Astrocyte (in vitro differentiated cells and primary cell): ENCODE measurements around the gene LMNTD2. TPM values are rescaled to one million over a fixed set of nuclear protein-coding genes. Genes with fewer than 3 reads are reported as not detected.
A peak's percentile ranks its signal among the peaks of the same experiment; 100 is the strongest.
"Not testable (repeated sequence)": the region's sequence is repeated elsewhere in the genome, so short reads cannot be mapped to it uniquely, and the experiment has no call there.

Source experiments
- DNase-seq: peaks from one replicate; pipeline ENCODE4 v3.0.0-alpha.2; 2010; ENCODE audit warnings: low read depth
- FAIRE-seq: peaks from 2 replicates; lab custom pipeline; 2011; peaks lifted over from hg19 to GRCh38; lab: Jason Lieb, UNC
- H2AFZ ChIP-seq: 2 replicates; pipeline ENCODE4 v1.6.0; 2012; ENCODE audit warnings: low read depth, low read length, inconsistent platforms
- H3K27ac ChIP-seq: 2 replicates; pipeline ENCODE4 v1.5.1; 2011; ENCODE audit warnings: low read depth, low read length, inconsistent platforms
- H3K27me3 ChIP-seq: 2 replicates; pipeline ENCODE4 v1.6.0; 2011; ENCODE audit warnings: low read length, inconsistent platforms; ENCODE audit not compliant: insufficient read depth
- H3K36me3 ChIP-seq: 2 replicates; pipeline ENCODE4 v1.5.1; 2011; ENCODE audit warnings: low read length, inconsistent platforms; ENCODE audit not compliant: insufficient read depth
- H3K4me1 ChIP-seq: 2 replicates; pipeline ENCODE4 v1.5.1; 2011; ENCODE audit warnings: low read length, inconsistent platforms; ENCODE audit not compliant: insufficient read depth
- H3K4me2 ChIP-seq: 2 replicates; pipeline ENCODE4 v1.6.0; 2012; ENCODE audit warnings: low read length, inconsistent platforms
- H3K4me3 ChIP-seq: 2 replicates; pipeline ENCODE4 v1.5.1; 2011; ENCODE audit warnings: low read depth, mild to moderate bottlenecking, low read length, inconsistent platforms; ENCODE audit not compliant: insufficient read depth
- H3K79me2 ChIP-seq: 2 replicates; pipeline ENCODE4 v1.6.0; 2012; ENCODE audit warnings: mild to moderate bottlenecking, low read length, inconsistent platforms; ENCODE audit not compliant: insufficient read depth
- H3K9ac ChIP-seq: 2 replicates; pipeline ENCODE4 v1.6.0; 2012; ENCODE audit warnings: mild to moderate bottlenecking, low read length, inconsistent platforms
- H3K9me3 ChIP-seq: 2 replicates; pipeline ENCODE4 v1.5.1; 2012; ENCODE audit warnings: low read depth, mild to moderate bottlenecking, low read length, inconsistent platforms; ENCODE audit not compliant: insufficient read depth
- H4K20me1 ChIP-seq: 2 replicates; pipeline ENCODE4 v1.6.0; 2012; ENCODE audit warnings: low read length, inconsistent platforms; ENCODE audit not compliant: insufficient read depth
- H3K27ac Mint-ChIP-seq: one replicate; pipeline ENCODE4 v1.8.0; 2021; ENCODE audit warnings: mild to moderate bottlenecking, mixed read lengths; ENCODE audit not compliant: unreplicated experiment
- H3K27me3 Mint-ChIP-seq: one replicate; pipeline ENCODE4 v1.8.0; 2021; ENCODE audit warnings: low read depth, mixed read lengths; ENCODE audit not compliant: unreplicated experiment
- H3K36me3 Mint-ChIP-seq: one replicate; pipeline ENCODE4 v1.8.0; 2021; ENCODE audit warnings: low read depth, mixed read lengths; ENCODE audit not compliant: unreplicated experiment
- H3K4me1 Mint-ChIP-seq: one replicate; pipeline ENCODE4 v1.8.0; 2021; ENCODE audit warnings: low read depth, mixed read lengths; ENCODE audit not compliant: unreplicated experiment
- H3K4me3 Mint-ChIP-seq: one replicate; pipeline ENCODE4 v1.8.0; 2021; ENCODE audit warnings: mild to moderate bottlenecking, moderate library complexity, mixed read lengths; ENCODE audit not compliant: unreplicated experiment
- H3K9me3 Mint-ChIP-seq: one replicate; pipeline ENCODE4 v1.8.0; 2021; ENCODE audit warnings: mild to moderate bottlenecking, mixed read lengths; ENCODE audit not compliant: unreplicated experiment
- CTCF ChIP-seq: IDR thresholded peaks from 2 replicates; pipeline ENCODE4 v1.5.1; 2011; ENCODE audit warnings: low read depth, mild to moderate bottlenecking, inconsistent platforms, low read length, moderate library complexity; ENCODE audit not compliant: insufficient read depth
- EZH2 ChIP-seq: IDR thresholded peaks from 2 replicates; pipeline ENCODE4 v1.6.1; 2012; ENCODE audit warnings: mild to moderate bottlenecking, low read length, inconsistent platforms; ENCODE audit not compliant: insufficient read depth
- total RNA-seq: library from RNA; stranded (reverse); gene quantifications from 2 replicates; pipeline ENCODE4 v1.2.1, GENCODE V29; 2021

The LMNTD2 gene
- total RNA-seq, 1 donor from 2014 or later: 2.8 TPM

GRCh38 chr11:575313-575995, 14.9 kb upstream of the LMNTD2 start:
- Histone ChIP-seq H3K4me2 (peak overlapping the region; percentile 98), H3K79me2 (peaks cover 38% of the 10 kb centered on the region), H3K9ac (peak overlapping the region; percentile 62), H3K27me3 (peaks cover 6% of the 10 kb centered on the region), H2AFZ (peak overlapping the region; percentile 98), H4K20me1 (peaks cover 37% of the 10 kb centered on the region), H3K9me3 (no peaks in the 10 kb centered on the region), H3K4me1 (peaks cover 19% of the 10 kb centered on the region), H3K27ac (no peak overlapping the region), H3K36me3 (no peaks in the 10 kb centered on the region), H3K4me3 (peak overlapping the region; percentile 68)
- Mint-ChIP-seq H3K27me3 (peaks cover 17% of the 10 kb centered on the region), H3K9me3 (no peaks in the 10 kb centered on the region), H3K36me3 (peaks cover 9% of the 10 kb centered on the region), H3K4me1 (peaks cover 33% of the 10 kb centered on the region), H3K4me3 (peak overlapping the region; percentile 89), H3K27ac (peak overlapping the region; percentile 47)
- DNase-seq: no peak
- TF ChIP-seq EZH2: no peak
- FAIRE-seq: no peak

GRCh38 chr11:574632-575312, 14.2 kb upstream of the LMNTD2 start:
- H3K27me3 ChIP-seq: peaks cover 6% of the 10 kb centered on the region
- H3K4me3 ChIP-seq: peak overlapping the region; percentile 68
- H4K20me1 ChIP-seq: peaks cover 30% of the 10 kb centered on the region
- Mint-ChIP-seq H3K4me1 (peaks cover 29% of the 10 kb centered on the region), H3K27ac (peak overlapping the region; percentile 47), H3K27me3 (peaks cover 17% of the 10 kb centered on the region), H3K4me3 (peak overlapping the region; percentile 89), H3K9me3 (no peaks in the 10 kb centered on the region), H3K36me3 (peaks cover 9% of the 10 kb centered on the region)
- no peaks in the 10 kb centered on the region for H3K9me3 ChIP-seq
- peak overlapping the region; percentile 62 for H3K9ac ChIP-seq
- H3K27ac ChIP-seq: no peak overlapping the region
- no peak for DNase-seq
- peak overlapping the region; percentile 98 for H2AFZ ChIP-seq
- TF ChIP-seq CTCF: no peak
- TF ChIP-seq EZH2: peak; percentile 55
- FAIRE-seq: no peak
- H3K79me2 ChIP-seq: peaks cover 31% of the 10 kb centered on the region
- peaks cover 19% of the 10 kb centered on the region for H3K4me1 ChIP-seq
- H3K36me3 ChIP-seq: no peaks in the 10 kb centered on the region
- peak overlapping the region; percentile 98 for H3K4me2 ChIP-seq

GRCh38 chr11:574031-574570, 13.6 kb upstream of the LMNTD2 start:
- not testable (repeated sequence) for H3K36me3 ChIP-seq, H3K4me2 ChIP-seq, FAIRE-seq, H3K9me3 Mint-ChIP-seq, H3K36me3 Mint-ChIP-seq, H3K9me3 ChIP-seq, H3K27me3 ChIP-seq, H3K27ac ChIP-seq, H3K9ac ChIP-seq, H3K27ac Mint-ChIP-seq, H2AFZ ChIP-seq, DNase-seq, H3K4me3 ChIP-seq
- Histone ChIP-seq H3K79me2 (peaks cover 24% of the 10 kb centered on the region), H4K20me1 (peaks cover 23% of the 10 kb centered on the region), H3K4me1 (peaks cover 20% of the 10 kb centered on the region)
- peaks cover 23% of the 10 kb centered on the region for H3K4me1 Mint-ChIP-seq
- peaks cover 17% of the 10 kb centered on the region for H3K27me3 Mint-ChIP-seq
- peak overlapping the region; percentile 89 for H3K4me3 Mint-ChIP-seq
